GM19468 (cell line): Measurements from ENCODE around the gene ZNF587.
"Not testable (repeated sequence)": the region's sequence is repeated elsewhere in the genome, so short reads cannot be mapped to it uniquely, and the experiment has no call there.

Experiments used
- ATAC-seq: cut with Tn5 transposase; IDR thresholded peaks from one replicate; pipeline ENCODE4 v1.9.1; 2021; ENCODE audit warnings: mild to moderate bottlenecking, moderate library complexity, moderate number of reproducible peaks; ENCODE audit not compliant: unreplicated experiment; ENCODE audit errors: extremely low read depth

The ZNF587 gene

GRCh38 chr19:57821095-57821494 lies 28.6 kb upstream of the ZNF587 start:
- not testable (repeated sequence) for ATAC-seq

GRCh38 chr19:57821501-57821900 lies 28.2 kb upstream of the ZNF587 start:
- not testable (repeated sequence) for ATAC-seq

GRCh38 chr19:57823155-57823554 lies 26.5 kb upstream of the ZNF587 start:
- ATAC-seq, result not testable (repeated sequence)

- ATAC-seq, result not testable (repeated sequence)
Measured at GRCh38 chr19:57823608-57824007, 26.1 kb upstream of the ZNF587 start.

- no peak for ATAC-seq
Measured at GRCh38 chr19:57825511-57825910, 24.1 kb upstream of the ZNF587 start.

GRCh38 chr19:57829316-57829715 lies 20.3 kb upstream of the ZNF587 start:
- ATAC-seq, result no peak

- ATAC-seq, result no peak
Measured at GRCh38 chr19:57830071-57830602, 19.5 kb upstream of the ZNF587 start, which contains the start of gene ZNF587B. Gene ZNF587B (plus strand): TSS chr19:57830299. CDS start chr19:57830529, 230 bp downstream.

GRCh38 chr19:57836991-57837390 lies 12.7 kb upstream of the ZNF587 start:
- not testable (repeated sequence) for ATAC-seq

- ATAC-seq, result not testable (repeated sequence)
Measured at GRCh38 chr19:57838622-57839191, 11.0 kb upstream of the ZNF587 start.

GRCh38 chr19:57841122-57841763 lies 8.4 kb upstream of the ZNF587 start:
- ATAC-seq, result no peak

- ATAC-seq, result not testable (repeated sequence)
Measured at GRCh38 chr19:57847164-57847563, 2.5 kb upstream of the ZNF587 start.

- not testable (repeated sequence) for ATAC-seq
Measured at GRCh38 chr19:57849162-57849665, 445 bp upstream of the ZNF587 start.

GRCh38 chr19:57850553-57851017 lies 926 bp downstream of the ZNF587 start:
- ATAC-seq, result no peak

- not testable (repeated sequence) for ATAC-seq
Measured at GRCh38 chr19:57851812-57852603, 2.3 kb downstream of the ZNF587 start.

- not testable (repeated sequence) for ATAC-seq
Measured at GRCh38 chr19:57854117-57854516, 4.5 kb downstream of the ZNF587 start.

- ATAC-seq, result not testable (repeated sequence)
Measured at GRCh38 chr19:57862351-57862750, 12.7 kb downstream of the ZNF587 start.

- no peak for ATAC-seq
Measured at GRCh38 chr19:57867868-57868492, 18.3 kb downstream of the ZNF587 start.

- not testable (repeated sequence) for ATAC-seq
Measured at GRCh38 chr19:57869655-57870054, 20.0 kb downstream of the ZNF587 start.

GRCh38 chr19:57870225-57870624 lies 20.6 kb downstream of the ZNF587 start:
- no peak for ATAC-seq

- no peak for ATAC-seq
Measured at GRCh38 chr19:57872450-57872849, 22.8 kb downstream of the ZNF587 start.
